H1 (cell line): ENCODE data around the gene NDUFB6. TPM values are rescaled to one million over a fixed set of nuclear protein-coding genes. Genes with fewer than 3 reads are reported as not detected.

Source experiments
- ASH2L ChIP-seq: fragments of 200-600, 300-600 bp; sonication (generic); IDR thresholded peaks from one replicate; pipeline ENCODE4 v1.7.1; 2017; ENCODE audit warnings: low read length
- EGR1 ChIP-seq: IDR thresholded peaks from 2 replicates; pipeline ENCODE4 v1.6.1; 2011; ENCODE audit warnings: low read depth, low read length, borderline replicate concordance
- JUND ChIP-seq: IDR thresholded peaks from 2 replicates; pipeline ENCODE4 v1.6.1; 2011; ENCODE audit warnings: mild to moderate bottlenecking, improper control_type of control experiment, low read length
- KDM4A ChIP-seq: IDR thresholded peaks from one replicate; pipeline ENCODE4 v1.7.1; 2012; ENCODE audit warnings: low read depth, mild to moderate bottlenecking, moderate library complexity, low read length, inconsistent platforms; ENCODE audit not compliant: severe bottlenecking
- KDM5A ChIP-seq: fragments of 200-600 bp; IDR thresholded peaks from 2 replicates; pipeline ENCODE4 v1.7.1; 2012; ENCODE audit warnings: mild to moderate bottlenecking, low read length, inconsistent platforms, mixed read lengths
- MAFK ChIP-seq: IDR thresholded peaks from 2 replicates; pipeline ENCODE4 v1.6.1; 2012; ENCODE audit warnings: low read depth, mild to moderate bottlenecking, improper control_type of control experiment, low read length
- MAX ChIP-seq: IDR thresholded peaks from 2 replicates; pipeline ENCODE4 v1.6.1; 2012; ENCODE audit warnings: inconsistent platforms
- PHF8 ChIP-seq: fragments of 200-600 bp; sonication (generic); conservative IDR thresholded peaks from 2 replicates; pipeline ENCODE4 v1.7.1; 2012; ENCODE audit warnings: low read depth, mild to moderate bottlenecking, inconsistent platforms, low read length, moderate library complexity
- RBBP5 ChIP-seq: IDR thresholded peaks from 2 replicates; pipeline ENCODE4 v1.7.1; 2012; ENCODE audit warnings: low read depth, mild to moderate bottlenecking, inconsistent platforms, low read length, moderate library complexity, borderline replicate concordance
- SAP30 ChIP-seq: fragments of 300-600 bp; sonication (generic); IDR thresholded peaks from 2 replicates; pipeline ENCODE4 v1.7.1; 2012; ENCODE audit warnings: low read length, moderate library complexity, mild to moderate bottlenecking, inconsistent platforms; ENCODE audit not compliant: insufficient read depth, insufficient replicate concordance
- SRF ChIP-seq: IDR thresholded peaks from 2 replicates; pipeline ENCODE4 v1.6.1; 2011; ENCODE audit warnings: mild to moderate bottlenecking, low read depth, low read length, moderate library complexity
- TCF12 ChIP-seq: IDR thresholded peaks from 2 replicates; pipeline ENCODE4 v1.6.1; 2011; ENCODE audit warnings: low read depth, mild to moderate bottlenecking, low read length
- polyA plus RNA-seq, 7 experiments: library from polyadenylated mRNA; depleted of rRNA in 3 of 7; stranded (reverse) in 5 of 7; unstranded in 2 of 7; fragments of >200 nt in 5 of 7; fragments of 200-250 nt in 2 of 7; gene quantifications; 1 replicate in 5 of 7; 2 replicates in 1 of 7; 4 replicates in 1 of 7; pipeline versions ENCODE4 v1.2.1 to v1.2.3, GENCODE V29; 2011 to 2013; ENCODE audit warnings: missing spikeins in 2 of 7, mixed read lengths in 2 of 7
- total RNA-seq: library from RNA; stranded (reverse); fragmentation: NEBNext Ultra II Directional; extraction: Animal tissue kit (Norgen Biotek cat#: 25700); gene quantifications from 2 replicates; pipeline ENCODE4 v1.2.1, GENCODE V29; 2021
- TF ChIP-seq, protein P1 (sequence below): fragments of 300-600 bp; sonication (generic); IDR thresholded peaks from 2 replicates; pipeline ENCODE4 v1.7.1; 2012; ENCODE audit warnings: low read length, moderate library complexity, mild to moderate bottlenecking, inconsistent platforms; ENCODE audit not compliant: insufficient replicate concordance

The NDUFB6 gene
- total and polyA plus RNA-seq, 2 of the 8 experiments (the other 6 are each of a cell fraction or from before 2014, with no cell fraction given), result 55.8 to 61.4 TPM

DNA sequence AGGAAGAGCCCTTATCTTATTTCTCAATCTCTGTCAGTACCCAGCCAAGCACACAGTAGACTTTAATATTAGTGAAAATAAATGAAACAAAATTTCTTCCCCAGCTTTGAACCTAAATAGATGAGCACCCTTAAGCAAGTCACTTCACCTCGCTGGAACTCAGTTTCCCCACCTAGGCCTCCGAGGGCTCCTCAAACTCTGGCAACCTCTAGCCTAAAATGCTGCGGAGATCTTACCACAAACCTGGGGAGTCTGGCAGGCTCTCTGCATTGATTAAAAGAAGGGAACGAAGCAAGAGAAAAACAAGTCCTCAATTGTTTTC lies 47.3 kb downstream of the NDUFB6 start (continued):
- TF ChIP-seq, protein P1, sequence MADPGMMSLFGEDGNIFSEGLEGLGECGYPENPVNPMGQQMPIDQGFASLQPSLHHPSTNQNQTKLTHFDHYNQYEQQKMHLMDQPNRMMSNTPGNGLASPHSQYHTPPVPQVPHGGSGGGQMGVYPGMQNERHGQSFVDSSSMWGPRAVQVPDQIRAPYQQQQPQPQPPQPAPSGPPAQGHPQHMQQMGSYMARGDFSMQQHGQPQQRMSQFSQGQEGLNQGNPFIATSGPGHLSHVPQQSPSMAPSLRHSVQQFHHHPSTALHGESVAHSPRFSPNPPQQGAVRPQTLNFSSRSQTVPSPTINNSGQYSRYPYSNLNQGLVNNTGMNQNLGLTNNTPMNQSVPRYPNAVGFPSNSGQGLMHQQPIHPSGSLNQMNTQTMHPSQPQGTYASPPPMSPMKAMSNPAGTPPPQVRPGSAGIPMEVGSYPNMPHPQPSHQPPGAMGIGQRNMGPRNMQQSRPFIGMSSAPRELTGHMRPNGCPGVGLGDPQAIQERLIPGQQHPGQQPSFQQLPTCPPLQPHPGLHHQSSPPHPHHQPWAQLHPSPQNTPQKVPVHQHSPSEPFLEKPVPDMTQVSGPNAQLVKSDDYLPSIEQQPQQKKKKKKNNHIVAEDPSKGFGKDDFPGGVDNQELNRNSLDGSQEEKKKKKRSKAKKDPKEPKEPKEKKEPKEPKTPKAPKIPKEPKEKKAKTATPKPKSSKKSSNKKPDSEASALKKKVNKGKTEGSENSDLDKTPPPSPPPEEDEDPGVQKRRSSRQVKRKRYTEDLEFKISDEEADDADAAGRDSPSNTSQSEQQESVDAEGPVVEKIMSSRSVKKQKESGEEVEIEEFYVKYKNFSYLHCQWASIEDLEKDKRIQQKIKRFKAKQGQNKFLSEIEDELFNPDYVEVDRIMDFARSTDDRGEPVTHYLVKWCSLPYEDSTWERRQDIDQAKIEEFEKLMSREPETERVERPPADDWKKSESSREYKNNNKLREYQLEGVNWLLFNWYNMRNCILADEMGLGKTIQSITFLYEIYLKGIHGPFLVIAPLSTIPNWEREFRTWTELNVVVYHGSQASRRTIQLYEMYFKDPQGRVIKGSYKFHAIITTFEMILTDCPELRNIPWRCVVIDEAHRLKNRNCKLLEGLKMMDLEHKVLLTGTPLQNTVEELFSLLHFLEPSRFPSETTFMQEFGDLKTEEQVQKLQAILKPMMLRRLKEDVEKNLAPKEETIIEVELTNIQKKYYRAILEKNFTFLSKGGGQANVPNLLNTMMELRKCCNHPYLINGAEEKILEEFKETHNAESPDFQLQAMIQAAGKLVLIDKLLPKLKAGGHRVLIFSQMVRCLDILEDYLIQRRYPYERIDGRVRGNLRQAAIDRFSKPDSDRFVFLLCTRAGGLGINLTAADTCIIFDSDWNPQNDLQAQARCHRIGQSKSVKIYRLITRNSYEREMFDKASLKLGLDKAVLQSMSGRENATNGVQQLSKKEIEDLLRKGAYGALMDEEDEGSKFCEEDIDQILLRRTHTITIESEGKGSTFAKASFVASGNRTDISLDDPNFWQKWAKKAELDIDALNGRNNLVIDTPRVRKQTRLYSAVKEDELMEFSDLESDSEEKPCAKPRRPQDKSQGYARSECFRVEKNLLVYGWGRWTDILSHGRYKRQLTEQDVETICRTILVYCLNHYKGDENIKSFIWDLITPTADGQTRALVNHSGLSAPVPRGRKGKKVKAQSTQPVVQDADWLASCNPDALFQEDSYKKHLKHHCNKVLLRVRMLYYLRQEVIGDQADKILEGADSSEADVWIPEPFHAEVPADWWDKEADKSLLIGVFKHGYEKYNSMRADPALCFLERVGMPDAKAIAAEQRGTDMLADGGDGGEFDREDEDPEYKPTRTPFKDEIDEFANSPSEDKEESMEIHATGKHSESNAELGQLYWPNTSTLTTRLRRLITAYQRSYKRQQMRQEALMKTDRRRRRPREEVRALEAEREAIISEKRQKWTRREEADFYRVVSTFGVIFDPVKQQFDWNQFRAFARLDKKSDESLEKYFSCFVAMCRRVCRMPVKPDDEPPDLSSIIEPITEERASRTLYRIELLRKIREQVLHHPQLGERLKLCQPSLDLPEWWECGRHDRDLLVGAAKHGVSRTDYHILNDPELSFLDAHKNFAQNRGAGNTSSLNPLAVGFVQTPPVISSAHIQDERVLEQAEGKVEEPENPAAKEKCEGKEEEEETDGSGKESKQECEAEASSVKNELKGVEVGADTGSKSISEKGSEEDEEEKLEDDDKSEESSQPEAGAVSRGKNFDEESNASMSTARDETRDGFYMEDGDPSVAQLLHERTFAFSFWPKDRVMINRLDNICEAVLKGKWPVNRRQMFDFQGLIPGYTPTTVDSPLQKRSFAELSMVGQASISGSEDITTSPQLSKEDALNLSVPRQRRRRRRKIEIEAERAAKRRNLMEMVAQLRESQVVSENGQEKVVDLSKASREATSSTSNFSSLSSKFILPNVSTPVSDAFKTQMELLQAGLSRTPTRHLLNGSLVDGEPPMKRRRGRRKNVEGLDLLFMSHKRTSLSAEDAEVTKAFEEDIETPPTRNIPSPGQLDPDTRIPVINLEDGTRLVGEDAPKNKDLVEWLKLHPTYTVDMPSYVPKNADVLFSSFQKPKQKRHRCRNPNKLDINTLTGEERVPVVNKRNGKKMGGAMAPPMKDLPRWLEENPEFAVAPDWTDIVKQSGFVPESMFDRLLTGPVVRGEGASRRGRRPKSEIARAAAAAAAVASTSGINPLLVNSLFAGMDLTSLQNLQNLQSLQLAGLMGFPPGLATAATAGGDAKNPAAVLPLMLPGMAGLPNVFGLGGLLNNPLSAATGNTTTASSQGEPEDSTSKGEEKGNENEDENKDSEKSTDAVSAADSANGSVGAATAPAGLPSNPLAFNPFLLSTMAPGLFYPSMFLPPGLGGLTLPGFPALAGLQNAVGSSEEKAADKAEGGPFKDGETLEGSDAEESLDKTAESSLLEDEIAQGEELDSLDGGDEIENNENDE, result no peak
- TF ChIP-seq PHF8 (no peak), MAX (no peak), SAP30 (no peak), EGR1 (no peak), KDM4A (no peak), KDM5A (no peak), ASH2L (no peak), JUND (no peak), RBBP5 (no peak), MAFK (no peak), SRF (no peak), TCF12 (no peak)
